ENCODE results near the gene KRT77.

The KRT77 gene

GRCh38 chr12:52645120-52645761 lies 58.1 kb downstream of the KRT77 start:
- TF ChIP-seq CTCF (IDR thresholded peaks at IDR 0.05), result no peak
- no peak for DNase-seq
- no peak overlapping the region for H3K4me3 Mint-ChIP-seq
- H3K4me1 Mint-ChIP-seq, result peaks cover 3% of the 10 kb centered on the region
- H3K27me3 Mint-ChIP-seq (ENCODE audit: low read depth, poor library complexity), result peaks cover 8% of the 10 kb centered on the region
- no peak overlapping the region for H3K27ac Mint-ChIP-seq
- H3K9me3 Mint-ChIP-seq, result no peaks in the 10 kb centered on the region
- no peaks in the 10 kb centered on the region for H3K36me3 Mint-ChIP-seq (ENCODE audit: low read depth)

- Mint-ChIP-seq H3K27me3 (ENCODE audit: low read depth, poor library complexity) (peaks cover 8% of the 10 kb centered on the region), H3K4me3 (no peak overlapping the region), H3K4me1 (no peaks in the 10 kb centered on the region), H3K9me3 (no peaks in the 10 kb centered on the region), H3K27ac (no peak overlapping the region), H3K36me3 (ENCODE audit: low read depth) (no peaks in the 10 kb centered on the region)
- DNase-seq, result no peak
- no peak for TF ChIP-seq CTCF (IDR thresholded peaks at IDR 0.05)
These were observed 59.3 kb downstream of the KRT77 start for GRCh38 chr12:52644078-52644415.

- DNase-seq, result no peak
- TF ChIP-seq CTCF (IDR thresholded peaks at IDR 0.05), result no peak
- no peak overlapping the region for H3K27ac Mint-ChIP-seq
- no peaks in the 10 kb centered on the region for H3K4me1 Mint-ChIP-seq
- no peaks in the 10 kb centered on the region for H3K36me3 Mint-ChIP-seq (ENCODE audit: low read depth)
- H3K4me3 Mint-ChIP-seq, result no peak overlapping the region
- H3K27me3 Mint-ChIP-seq (ENCODE audit: low read depth, poor library complexity), result peaks cover 8% of the 10 kb centered on the region
- H3K9me3 Mint-ChIP-seq, result no peaks in the 10 kb centered on the region
These were observed 59.9 kb downstream of the KRT77 start for GRCh38 chr12:52643233-52644077.

- TF ChIP-seq CTCF (IDR thresholded peaks at IDR 0.05), result no peak
- no peak for DNase-seq
- H3K4me3 Mint-ChIP-seq, result no peak overlapping the region
- no peaks in the 10 kb centered on the region for H3K9me3 Mint-ChIP-seq
- H3K27me3 Mint-ChIP-seq (ENCODE audit: low read depth, poor library complexity), result peaks cover 4% of the 10 kb centered on the region
- no peaks in the 10 kb centered on the region for H3K36me3 Mint-ChIP-seq (ENCODE audit: low read depth)
- H3K27ac Mint-ChIP-seq, result no peak overlapping the region
- no peaks in the 10 kb centered on the region for H3K4me1 Mint-ChIP-seq
These were observed 61.9 kb downstream of the KRT77 start for GRCh38 chr12:52641468-52641867.
